Fibroblast of upper back skin (primary cell): ENCODE results near the gene POLR3K.
"Not testable (repeated sequence)": the region's sequence is repeated elsewhere in the genome, so short reads cannot be mapped to it uniquely, and the experiment has no call there.

ENCODE experiments used
- DNase-seq: peaks from one replicate; pipeline ENCODE4 v3.0.0-alpha.2; 2013

The POLR3K gene

DNA sequence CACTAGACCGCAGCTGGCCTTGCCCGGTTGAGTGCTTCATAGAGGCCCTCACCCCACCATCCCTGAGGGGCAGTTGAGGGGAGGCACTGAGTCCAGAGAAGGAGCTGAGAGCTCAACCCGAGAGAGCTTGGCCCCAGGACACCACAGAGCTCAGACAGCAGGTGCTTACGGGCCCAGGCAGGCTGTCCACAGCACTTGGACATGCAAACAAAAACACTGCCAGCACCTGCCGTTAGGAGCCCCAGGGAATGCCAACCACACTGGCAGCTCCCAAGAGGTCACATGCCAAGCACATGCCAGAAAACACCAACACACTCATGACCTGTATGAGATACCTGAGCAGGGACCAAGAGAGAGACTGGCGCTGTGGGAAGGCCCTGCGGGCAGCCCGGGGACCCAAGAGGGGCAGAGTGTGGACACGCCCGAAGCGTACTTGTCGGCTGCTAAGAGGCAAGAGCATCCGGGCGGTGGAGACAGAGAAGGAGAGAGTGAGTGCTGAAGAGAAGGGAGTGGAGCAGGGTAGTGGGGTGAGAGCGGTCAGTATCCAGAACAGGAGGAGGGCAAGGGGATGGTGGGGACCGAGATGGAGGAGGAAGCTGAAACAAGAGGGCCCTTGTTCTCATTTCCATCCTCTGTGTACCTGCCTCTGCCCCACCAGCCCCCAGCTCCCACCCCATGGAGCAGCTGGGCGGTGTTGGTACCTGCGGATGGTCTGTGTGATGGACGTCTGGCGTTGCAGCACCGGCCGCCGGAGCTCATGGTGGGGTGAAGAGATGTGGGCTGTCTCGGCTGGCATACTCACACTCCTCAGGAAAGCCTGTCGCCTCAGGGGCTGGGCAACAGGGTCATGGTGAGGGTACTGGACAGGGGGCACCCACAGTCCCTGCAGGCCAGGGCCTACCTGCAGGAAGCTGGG lies 10.8 kb upstream of the POLR3K start:
- DNase-seq: no peak

GRCh38 chr16:63466-63865 lies 10.1 kb upstream of the POLR3K start:
- no peak for DNase-seq

DNA sequence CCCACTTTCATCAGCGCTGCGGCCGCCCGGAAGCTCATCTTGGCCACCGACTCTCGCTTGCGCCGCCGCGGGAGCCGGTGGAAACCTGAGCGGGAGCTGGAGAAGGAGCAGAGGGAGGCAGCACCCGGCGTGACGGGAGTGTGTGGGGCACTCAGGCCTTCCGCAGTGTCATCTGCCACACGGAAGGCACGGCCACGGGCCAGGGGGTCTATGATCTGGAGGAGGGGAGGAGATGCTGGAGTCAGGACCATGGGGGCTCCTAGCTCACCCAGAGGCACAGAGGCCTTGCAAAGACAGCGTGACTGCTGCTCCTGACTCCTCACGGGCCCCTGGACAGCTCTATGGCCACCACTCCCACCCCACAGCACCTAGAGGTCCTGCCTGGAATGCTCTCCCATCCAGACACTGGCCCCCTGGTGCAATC lies 9.6 kb upstream of the POLR3K start:
- DNase-seq: no peak

- DNase-seq: no peak
Observed at GRCh38 chr16:62283-62967, 9.0 kb upstream of the POLR3K start.

GRCh38 chr16:61879-62281 lies 8.5 kb upstream of the POLR3K start:
- DNase-seq: no peak

DNA sequence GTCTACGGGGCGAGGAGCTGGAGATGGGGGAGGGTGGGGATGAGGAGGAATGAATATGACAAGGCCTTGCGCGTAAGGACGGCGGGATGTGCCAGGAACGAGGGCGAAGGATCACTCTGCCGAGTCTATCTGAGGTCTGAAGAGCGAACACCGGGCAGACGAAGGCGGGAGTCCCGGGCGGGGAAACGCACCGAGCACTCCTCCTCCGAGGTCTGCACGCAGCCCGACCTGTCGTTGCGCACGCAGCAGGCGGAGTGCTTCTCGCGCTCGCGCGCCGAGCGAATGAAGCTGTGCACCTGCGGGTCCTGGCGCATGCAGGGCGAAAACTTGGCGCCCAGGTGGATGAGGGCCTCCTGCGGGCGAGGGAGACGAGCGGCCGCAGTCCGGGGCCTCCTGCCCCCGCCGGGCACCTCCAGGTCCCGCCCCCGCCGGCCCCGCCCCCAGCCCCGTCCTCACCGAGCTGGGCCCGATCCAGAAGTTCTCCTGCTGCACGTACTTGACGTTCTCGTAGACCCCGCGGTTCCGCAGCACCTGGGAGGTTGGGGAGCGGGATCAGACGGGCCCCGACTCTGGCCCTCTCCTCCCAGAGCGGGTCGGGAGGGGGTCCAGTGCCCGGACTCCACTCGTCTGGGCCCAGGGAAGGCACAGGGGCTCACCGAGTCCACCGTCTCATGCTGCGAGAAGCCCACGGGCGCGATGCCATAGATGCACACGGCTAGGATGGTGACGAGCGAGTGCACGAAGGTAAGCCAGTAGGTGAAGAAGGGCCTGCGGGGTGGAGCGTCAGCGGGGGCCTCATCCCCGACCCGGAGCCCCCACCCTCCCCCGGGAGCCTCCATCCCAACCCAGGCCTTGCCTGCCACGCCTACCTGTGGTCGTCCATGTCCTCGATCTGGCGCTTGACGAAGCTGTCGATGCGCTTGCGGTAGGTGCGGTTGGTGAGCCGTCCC lies 7.8 kb upstream of the POLR3K start:
- no peak for DNase-seq

DNA sequence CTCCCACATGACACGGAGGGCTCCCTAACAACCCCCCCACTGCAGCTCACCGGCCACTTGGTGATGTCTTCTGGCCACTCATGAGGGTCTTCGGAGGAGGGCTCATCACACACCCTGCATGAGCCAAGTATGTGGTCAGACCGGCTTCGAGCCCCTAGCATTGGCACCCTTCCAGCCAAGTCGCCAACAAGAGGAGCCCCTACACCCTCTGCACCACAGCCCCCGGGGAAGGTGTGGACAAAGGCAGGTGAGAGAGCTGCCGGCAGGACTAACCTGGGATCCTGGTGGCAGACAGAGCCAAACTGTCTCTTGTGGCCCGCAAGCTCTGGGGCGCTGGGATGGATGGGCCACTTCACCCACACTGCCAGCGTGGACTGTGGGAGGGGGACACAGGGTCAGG lies 6.8 kb upstream of the POLR3K start:
- DNase-seq: no peak

GRCh38 chr16:59440-60059 lies 6.1 kb upstream of the POLR3K start:
- DNase-seq: no peak

- no peak for DNase-seq
Observed at GRCh38 chr16:58491-59439, 5.4 kb upstream of the POLR3K start.

DNA sequence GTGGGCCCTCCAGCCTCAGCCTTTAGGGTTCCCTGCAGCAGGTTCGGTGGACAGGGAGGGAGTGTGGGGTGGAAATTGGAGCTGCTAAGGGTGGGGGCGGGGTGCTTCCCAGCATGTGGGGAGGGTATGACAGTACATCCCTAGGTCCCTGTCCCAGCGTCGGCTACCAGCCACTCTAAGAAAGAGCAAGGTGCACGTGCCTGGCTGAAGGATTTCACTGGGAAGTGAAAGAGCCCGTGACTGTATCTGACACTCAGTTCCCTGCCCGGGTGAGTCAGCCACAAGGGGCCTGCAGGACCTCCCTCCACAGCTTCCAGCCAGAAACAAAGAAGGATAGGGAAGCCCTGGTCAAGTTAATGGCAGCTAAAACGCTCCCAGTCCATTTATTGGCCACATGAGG lies 4.3 kb upstream of the POLR3K start:
- DNase-seq: no peak

DNA sequence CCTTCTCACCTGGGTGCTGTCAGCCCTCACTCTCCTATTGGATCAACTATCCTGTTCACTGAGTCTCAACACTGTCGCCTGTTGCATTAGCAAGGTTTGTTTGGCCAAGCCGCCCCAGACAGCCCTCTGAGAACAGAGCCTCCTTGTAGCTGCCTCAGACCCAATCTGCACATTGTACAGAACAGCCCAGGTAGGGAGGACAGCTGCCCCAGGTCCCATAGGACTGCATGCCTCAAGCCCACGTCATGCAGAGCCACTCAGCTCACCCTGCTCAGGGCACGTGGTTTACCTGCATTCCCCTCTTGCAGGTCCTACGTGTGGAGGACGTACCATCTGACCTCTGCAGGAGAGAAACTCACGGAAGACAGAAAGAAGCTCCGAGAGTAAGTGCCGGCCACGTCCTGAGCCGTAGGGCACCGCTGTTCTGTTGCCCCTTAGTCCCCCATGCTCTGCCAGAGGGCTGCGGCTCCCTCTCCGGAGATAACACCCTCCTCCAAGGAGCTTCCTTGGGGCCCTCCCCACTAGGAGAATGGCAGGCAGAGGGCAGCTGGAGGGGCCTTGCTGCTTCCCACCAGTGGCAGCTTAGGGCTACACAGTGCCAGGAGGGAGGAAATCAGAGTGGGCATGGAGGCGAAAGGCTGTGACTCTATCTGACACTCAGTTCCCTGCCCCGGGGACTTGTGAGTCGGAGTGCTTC lies 3.0 kb upstream of the POLR3K start:
- no peak for DNase-seq

GRCh38 chr16:55571-56136 lies 2.2 kb upstream of the POLR3K start:
- DNase-seq: no peak

GRCh38 chr16:54237-54581 lies 801 bp upstream of the POLR3K start:
- no peak for DNase-seq

DNA sequence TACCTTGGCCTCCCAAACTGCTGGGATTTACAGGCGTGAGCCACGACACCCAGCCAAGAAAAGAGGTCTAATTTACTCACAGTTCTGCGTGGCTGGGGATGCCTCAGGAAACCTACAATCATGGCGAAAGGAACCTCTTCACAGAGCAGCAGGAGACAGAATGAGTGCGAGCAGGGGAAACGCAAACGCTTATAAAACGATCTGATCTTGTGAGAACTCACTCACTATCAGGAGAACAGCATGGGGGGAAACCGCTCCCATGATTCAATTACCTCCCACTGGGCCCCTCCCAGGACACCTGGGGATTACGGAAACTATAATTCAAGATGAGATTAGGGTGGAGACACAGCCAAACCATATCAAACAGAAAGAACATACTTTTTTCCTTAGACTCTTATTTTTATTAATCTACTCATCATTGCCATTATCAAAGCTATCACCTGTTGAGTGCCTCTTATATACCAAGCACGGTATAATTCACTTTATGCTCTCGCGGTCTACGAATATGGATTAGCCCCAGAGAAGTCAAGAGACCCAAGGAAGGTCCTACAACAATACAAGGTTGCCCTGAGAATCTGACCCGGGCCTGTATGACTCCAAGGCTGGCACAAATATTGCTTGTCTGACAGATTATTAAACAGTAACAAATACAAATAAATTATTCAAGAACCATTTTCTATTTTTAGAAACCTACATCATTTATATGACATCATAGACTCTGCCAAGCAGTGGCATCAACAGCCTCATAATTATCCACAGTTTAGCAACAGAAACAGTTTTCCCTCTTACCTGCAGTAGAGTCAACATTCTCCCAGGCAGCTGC lies 2.4 kb downstream of the POLR3K start:
- DNase-seq: no peak

- DNase-seq: no peak
Observed at GRCh38 chr16:47234-47633, 6.2 kb downstream of the POLR3K start.

DNA sequence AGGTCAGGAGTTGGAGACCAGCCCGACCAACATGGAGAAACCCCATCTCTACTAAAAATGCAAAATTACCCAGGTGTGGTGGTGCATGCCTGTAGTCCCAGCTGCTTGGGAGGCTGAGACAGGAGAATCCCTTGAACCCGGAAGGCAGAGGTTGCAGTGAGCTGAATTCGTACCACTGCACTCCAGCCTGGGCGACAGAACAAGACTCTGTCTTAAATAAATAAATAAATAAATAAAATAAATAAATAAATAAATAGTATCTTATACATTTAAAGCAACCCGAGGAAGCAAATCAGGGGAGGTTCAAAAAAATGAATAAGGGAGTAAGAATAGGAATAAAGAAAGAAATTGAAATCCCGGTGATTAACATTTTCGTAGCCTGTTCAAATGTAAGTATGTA lies 6.9 kb downstream of the POLR3K start:
- DNase-seq: not testable (repeated sequence)

DNA sequence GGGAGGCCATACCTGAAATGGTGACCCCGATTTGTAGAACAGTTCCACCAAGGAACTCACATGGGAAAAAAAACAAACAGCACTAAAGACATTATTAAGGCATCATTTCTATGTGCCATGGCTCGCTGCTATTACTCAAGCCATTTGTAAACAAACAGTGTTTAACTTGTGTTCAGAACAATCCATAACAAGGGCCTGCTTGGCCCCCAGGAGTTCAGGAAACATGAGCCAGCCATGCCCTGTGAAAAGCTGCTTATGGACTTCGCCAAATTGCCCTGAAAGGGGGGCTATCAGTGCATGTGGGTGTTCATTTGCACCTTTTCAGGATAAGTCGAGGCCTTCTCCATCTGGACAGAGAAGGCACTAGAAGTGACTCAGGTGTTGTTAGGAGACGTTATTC lies 8.0 kb downstream of the POLR3K start:
- no peak for DNase-seq

- no peak for DNase-seq
Observed at GRCh38 chr16:44655-45054, 8.8 kb downstream of the POLR3K start.

DNA sequence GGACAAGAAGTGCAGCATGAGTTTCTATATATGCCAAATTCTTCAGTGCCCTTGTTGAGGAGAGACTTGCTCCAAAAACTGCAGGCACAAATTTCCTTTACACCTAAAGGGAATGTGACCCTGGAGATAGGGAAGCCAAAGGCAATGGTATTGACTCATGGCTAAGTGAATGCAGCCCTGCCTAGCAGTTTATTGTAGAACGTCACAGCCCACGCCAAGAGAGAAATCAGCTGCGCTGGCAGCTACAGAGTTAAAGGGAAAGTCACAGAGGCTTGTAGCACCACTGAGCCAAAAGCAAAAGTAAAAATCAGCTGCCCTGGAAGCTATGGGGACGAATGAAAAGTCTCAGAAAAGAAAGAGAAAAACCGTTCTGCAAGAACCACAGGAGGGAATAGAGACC lies 10.1 kb downstream of the POLR3K start:
- DNase-seq: no peak

DNA sequence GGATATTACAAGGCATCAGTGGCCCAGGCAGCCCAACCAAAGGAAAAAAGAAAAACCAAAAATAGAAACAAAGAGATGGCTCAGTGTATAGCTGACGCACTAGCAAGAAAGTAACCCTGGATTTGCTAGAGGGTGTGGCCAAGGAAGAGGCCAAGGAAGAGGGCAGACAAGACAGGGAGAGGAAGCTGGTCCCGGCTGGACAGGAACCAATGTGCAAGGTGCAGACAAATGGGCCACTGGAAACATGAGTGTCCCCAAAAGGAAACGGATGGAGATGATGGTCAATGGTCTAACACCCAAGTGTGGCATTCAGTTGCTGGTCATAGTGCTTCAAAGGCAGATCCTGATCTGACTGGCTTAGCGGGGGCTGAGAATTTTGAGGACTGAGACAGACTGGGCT lies 10.7 kb downstream of the POLR3K start:
- DNase-seq: no peak
